Nephron progenitor cell (in vitro differentiated cells): ENCODE results near the gene EPHA6.

Experiments
- DNase-seq: peaks from one replicate; pipeline ENCODE4 v3.0.0; 2021
- H3K27ac Mint-ChIP-seq: 2 replicates; pipeline ENCODE4 v1.8.0; 2021; ENCODE audit warnings: mild to moderate bottlenecking, moderate library complexity, mixed read lengths
- H3K27me3 Mint-ChIP-seq: 2 replicates; pipeline ENCODE4 v1.8.0; 2021; ENCODE audit warnings: mild to moderate bottlenecking, low read depth, mixed read lengths; ENCODE audit not compliant: poor library complexity
- H3K36me3 Mint-ChIP-seq: 2 replicates; pipeline ENCODE4 v1.8.0; 2021; ENCODE audit warnings: low read depth, mixed read lengths
- H3K4me1 Mint-ChIP-seq: 2 replicates; pipeline ENCODE4 v1.8.0; 2021; ENCODE audit warnings: mixed read lengths
- H3K4me3 Mint-ChIP-seq: 2 replicates; pipeline ENCODE4 v1.8.0; 2021; ENCODE audit warnings: mild to moderate bottlenecking, moderate library complexity, mixed read lengths
- H3K9me3 Mint-ChIP-seq: 2 replicates; pipeline ENCODE4 v1.8.0; 2021; ENCODE audit warnings: mild to moderate bottlenecking, moderate library complexity, mixed read lengths
- TF ChIP-seq, protein P1 (sequence below): fragments of 200-600 bp; sonication (generic); IDR thresholded peaks from 2 replicates; pipeline ENCODE4 v1.5.0; 2021; ENCODE audit warnings: antibody characterized with exemption

The EPHA6 gene

DNA sequence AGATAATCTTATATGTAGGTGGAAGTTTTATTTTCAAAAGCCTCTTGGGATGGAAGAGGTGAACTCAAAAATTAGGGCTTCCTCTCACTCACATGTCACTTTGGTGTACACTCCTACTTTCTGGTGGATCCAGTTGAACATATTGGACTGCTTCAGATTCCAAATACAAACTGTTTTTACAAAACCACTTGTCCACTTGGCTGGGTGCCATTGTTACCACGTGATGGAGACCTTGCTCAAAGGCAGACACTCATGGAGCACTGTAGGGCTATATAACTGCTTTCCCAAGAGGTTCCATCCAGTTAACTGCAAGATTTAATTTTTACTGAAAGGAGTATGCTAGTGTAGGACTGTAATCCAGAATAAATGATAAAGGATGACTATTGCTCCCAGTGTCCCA, 307.0 kb downstream of the EPHA6 start:
- Mint-ChIP-seq H3K27me3 (no peaks in the 10 kb centered on the region), H3K27ac (no peak overlapping the region), H3K36me3 (no peaks in the 10 kb centered on the region), H3K9me3 (no peaks in the 10 kb centered on the region), H3K4me3 (no peak overlapping the region), H3K4me1 (no peaks in the 10 kb centered on the region)
- DNase-seq = no peak
- TF ChIP-seq, protein P1, sequence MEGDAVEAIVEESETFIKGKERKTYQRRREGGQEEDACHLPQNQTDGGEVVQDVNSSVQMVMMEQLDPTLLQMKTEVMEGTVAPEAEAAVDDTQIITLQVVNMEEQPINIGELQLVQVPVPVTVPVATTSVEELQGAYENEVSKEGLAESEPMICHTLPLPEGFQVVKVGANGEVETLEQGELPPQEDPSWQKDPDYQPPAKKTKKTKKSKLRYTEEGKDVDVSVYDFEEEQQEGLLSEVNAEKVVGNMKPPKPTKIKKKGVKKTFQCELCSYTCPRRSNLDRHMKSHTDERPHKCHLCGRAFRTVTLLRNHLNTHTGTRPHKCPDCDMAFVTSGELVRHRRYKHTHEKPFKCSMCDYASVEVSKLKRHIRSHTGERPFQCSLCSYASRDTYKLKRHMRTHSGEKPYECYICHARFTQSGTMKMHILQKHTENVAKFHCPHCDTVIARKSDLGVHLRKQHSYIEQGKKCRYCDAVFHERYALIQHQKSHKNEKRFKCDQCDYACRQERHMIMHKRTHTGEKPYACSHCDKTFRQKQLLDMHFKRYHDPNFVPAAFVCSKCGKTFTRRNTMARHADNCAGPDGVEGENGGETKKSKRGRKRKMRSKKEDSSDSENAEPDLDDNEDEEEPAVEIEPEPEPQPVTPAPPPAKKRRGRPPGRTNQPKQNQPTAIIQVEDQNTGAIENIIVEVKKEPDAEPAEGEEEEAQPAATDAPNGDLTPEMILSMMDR = no peak

DNA sequence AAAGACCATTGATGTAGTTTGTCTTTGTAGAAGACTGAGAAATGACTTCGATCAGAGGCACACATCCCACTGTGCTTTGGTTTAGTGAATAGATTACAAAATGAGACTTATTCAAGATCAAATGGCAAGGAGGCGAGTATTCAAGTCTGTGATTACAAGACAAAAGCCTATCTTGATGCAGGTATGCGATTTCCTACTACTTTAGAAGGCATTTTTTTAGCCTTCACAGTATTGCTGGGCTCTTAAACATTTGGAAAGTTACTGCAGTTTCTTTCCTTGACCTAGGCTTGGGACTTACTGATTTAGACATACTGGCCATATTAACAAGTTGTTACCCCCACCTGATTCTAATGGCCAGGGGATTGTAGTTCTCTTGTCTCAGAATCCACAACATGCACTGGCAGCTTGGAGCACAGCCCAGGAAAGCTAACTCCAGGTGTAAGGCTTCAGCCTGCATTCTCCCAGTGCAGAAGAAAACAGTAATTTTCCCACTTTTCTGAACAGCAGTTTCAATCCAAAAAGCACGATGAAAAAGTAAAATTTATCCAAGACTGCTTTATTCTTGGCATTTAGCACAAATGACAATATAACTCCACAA, 311.6 kb downstream of the EPHA6 start:
- H3K9me3 Mint-ChIP-seq = no peaks in the 10 kb centered on the region
- no peaks in the 10 kb centered on the region for H3K36me3 Mint-ChIP-seq
- H3K27ac Mint-ChIP-seq = no peak overlapping the region
- peaks cover 3% of the 10 kb centered on the region for H3K27me3 Mint-ChIP-seq
- no peak for DNase-seq
- no peak overlapping the region for H3K4me3 Mint-ChIP-seq
- TF ChIP-seq, protein P1 = no peak
- no peaks in the 10 kb centered on the region for H3K4me1 Mint-ChIP-seq

DNA sequence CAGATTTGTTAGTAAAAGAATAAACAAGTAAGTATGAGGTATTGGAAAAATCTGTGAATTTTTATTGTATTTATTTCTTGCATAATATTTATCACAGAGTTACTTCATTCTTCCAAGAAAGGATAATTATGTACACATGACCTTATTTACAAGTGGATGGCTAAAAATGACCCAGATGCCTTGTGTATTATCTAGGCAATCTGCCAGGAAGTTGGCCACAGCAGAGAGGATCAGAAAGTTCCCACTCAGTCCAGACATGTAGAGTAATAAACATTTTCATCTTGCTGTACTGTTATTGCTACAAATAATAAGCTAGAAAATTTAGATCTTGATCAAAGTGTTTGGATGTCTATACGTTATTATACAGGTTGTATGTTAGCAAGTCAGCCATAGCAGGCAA, 317.1 kb downstream of the EPHA6 start:
- no peak for DNase-seq
- Mint-ChIP-seq H3K27ac (no peak overlapping the region), H3K9me3 (no peaks in the 10 kb centered on the region), H3K4me3 (no peak overlapping the region), H3K36me3 (no peaks in the 10 kb centered on the region), H3K27me3 (peaks cover 3% of the 10 kb centered on the region), H3K4me1 (no peaks in the 10 kb centered on the region)
- TF ChIP-seq, protein P1 = no peak

DNA sequence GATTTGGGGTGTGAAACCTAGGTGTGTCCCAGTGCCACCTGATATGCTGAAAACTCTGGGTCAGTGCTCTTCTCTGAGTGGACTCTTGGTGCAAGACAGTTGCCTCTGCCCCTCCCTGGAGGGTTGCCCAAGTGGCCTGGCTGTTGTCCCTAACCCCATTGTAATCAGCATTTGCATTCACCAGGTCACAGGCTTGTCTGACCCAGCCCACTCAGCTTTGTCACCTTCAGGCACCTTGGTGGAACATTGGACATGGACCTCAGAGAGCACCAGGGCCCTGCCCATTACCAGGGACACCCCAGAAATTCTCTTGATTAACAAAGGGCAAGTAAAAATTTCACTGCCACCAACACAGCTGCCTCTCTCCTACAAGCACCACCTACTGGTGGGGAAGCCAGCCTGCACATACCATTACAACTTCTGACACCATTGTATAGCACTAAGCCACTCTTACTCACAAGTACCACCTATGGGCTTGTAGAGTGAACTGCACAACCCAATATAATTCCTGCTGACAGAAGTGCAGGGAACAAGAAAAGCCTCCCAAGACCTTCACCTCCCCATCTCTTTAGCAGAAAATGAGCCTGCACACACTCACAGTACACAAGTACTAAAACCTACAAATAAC, 324.6 kb downstream of the EPHA6 start:
- TF ChIP-seq, protein P1 = peak; percentile 12
- no peak for DNase-seq
- Mint-ChIP-seq H3K9me3 (peaks cover 18% of the 10 kb centered on the region), H3K27me3 (no peaks in the 10 kb centered on the region), H3K4me1 (no peaks in the 10 kb centered on the region), H3K4me3 (no peak overlapping the region), H3K36me3 (no peaks in the 10 kb centered on the region), H3K27ac (no peak overlapping the region)

DNA sequence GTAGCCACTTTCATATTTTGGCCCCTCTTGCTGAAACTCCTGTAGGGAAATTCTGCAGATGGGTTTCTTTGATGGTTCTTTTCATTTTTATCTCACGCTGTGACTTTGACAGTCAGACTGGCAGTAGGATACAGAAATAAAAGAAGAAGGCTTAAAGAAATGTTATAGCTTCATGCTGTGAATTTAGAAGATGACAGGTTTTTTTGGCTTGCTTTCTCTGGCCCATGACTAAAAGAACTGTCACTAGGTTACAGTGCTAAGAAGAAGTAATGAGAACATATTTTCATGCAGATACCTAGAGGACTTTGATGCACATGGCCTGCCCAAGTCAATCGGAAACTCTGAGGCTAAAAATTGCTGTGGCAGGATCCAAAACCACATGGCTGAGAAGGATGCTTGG, 334.5 kb downstream of the EPHA6 start:
- no peak for DNase-seq
- Mint-ChIP-seq H3K9me3 (no peaks in the 10 kb centered on the region), H3K4me3 (no peak overlapping the region), H3K27me3 (no peaks in the 10 kb centered on the region), H3K4me1 (no peaks in the 10 kb centered on the region), H3K27ac (no peak overlapping the region), H3K36me3 (no peaks in the 10 kb centered on the region)
- TF ChIP-seq, protein P1 = no peak

DNA sequence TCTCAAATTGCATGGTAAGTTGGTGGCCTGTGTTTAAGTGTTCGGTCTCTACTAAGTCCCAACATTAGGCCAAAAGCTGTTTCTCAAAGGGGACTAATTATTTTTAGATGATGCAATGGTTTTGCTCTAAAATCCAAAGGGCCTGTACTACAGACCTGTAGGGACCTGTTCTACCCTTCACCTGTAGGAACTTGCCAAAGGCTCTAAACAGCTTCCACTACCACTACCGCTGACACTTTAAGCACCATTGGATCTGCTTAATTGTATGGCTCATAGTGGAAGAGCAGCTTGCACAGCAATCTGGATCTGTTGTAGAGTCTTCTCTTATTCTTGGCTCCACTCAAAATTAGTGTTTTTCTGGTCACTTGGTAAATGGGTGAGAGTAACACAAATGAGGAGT, 346.8 kb downstream of the EPHA6 start:
- Mint-ChIP-seq H3K4me1 (no peaks in the 10 kb centered on the region), H3K9me3 (no peaks in the 10 kb centered on the region), H3K27ac (no peak overlapping the region), H3K36me3 (no peaks in the 10 kb centered on the region), H3K4me3 (no peak overlapping the region), H3K27me3 (no peaks in the 10 kb centered on the region)
- DNase-seq = no peak
- TF ChIP-seq, protein P1 = no peak
